AG09309 (cell line): ENCODE data around the gene OR10A5.

Experiments
- DNase-seq: peaks from one replicate; pipeline ENCODE4 v3.0.0-alpha.2; 2010; ENCODE audit warnings: low read depth
- H3K4me3 ChIP-seq: 2 replicates; pipeline ENCODE4 v1.5.1; 2011; ENCODE audit warnings: mild to moderate bottlenecking, low read depth, low read length, moderate library complexity; ENCODE audit not compliant: control insufficient read depth
- TF ChIP-seq, protein P1 (sequence below): IDR thresholded peaks from 2 replicates; pipeline ENCODE4 v1.5.1; 2011; ENCODE audit warnings: mild to moderate bottlenecking, low read depth, low read length, inconsistent platforms; ENCODE audit not compliant: insufficient read depth, control insufficient read depth; ENCODE audit errors: missing control alignments

OR10A5 gene

GRCh38 chr11:6824136-6824823 is 21.2 kb upstream of the OR10A5 start:
- H3K4me3 ChIP-seq, result no peak overlapping the region
- TF ChIP-seq, protein P1, sequence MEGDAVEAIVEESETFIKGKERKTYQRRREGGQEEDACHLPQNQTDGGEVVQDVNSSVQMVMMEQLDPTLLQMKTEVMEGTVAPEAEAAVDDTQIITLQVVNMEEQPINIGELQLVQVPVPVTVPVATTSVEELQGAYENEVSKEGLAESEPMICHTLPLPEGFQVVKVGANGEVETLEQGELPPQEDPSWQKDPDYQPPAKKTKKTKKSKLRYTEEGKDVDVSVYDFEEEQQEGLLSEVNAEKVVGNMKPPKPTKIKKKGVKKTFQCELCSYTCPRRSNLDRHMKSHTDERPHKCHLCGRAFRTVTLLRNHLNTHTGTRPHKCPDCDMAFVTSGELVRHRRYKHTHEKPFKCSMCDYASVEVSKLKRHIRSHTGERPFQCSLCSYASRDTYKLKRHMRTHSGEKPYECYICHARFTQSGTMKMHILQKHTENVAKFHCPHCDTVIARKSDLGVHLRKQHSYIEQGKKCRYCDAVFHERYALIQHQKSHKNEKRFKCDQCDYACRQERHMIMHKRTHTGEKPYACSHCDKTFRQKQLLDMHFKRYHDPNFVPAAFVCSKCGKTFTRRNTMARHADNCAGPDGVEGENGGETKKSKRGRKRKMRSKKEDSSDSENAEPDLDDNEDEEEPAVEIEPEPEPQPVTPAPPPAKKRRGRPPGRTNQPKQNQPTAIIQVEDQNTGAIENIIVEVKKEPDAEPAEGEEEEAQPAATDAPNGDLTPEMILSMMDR, result no peak
- no peak for DNase-seq

GRCh38 chr11:6825231-6825744 is 20.2 kb upstream of the OR10A5 start:
- DNase-seq, result no peak
- H3K4me3 ChIP-seq, result no peak overlapping the region
- TF ChIP-seq, protein P1, result no peak

GRCh38 chr11:6828103-6828502 is 17.4 kb upstream of the OR10A5 start:
- DNase-seq, result no peak
- H3K4me3 ChIP-seq, result no peak overlapping the region
- TF ChIP-seq, protein P1, result no peak

GRCh38 chr11:6833356-6833755 is 12.1 kb upstream of the OR10A5 start:
- TF ChIP-seq, protein P1, result no peak
- H3K4me3 ChIP-seq, result no peak overlapping the region
- no peak for DNase-seq

GRCh38 chr11:6834021-6834420 is 11.5 kb upstream of the OR10A5 start:
- TF ChIP-seq, protein P1, result no peak
- H3K4me3 ChIP-seq, result no peak overlapping the region
- no peak for DNase-seq

GRCh38 chr11:6841694-6842093 is 3.8 kb upstream of the OR10A5 start:
- no peak for DNase-seq
- TF ChIP-seq, protein P1, result no peak

More at GRCh38 chr11:6841694-6842093, 3.8 kb upstream of the OR10A5 start:
- H3K4me3 ChIP-seq, result no peak overlapping the region
